HEK293T (cell line): ENCODE measurements around the gene ZNF48.

Source experiments
- ELF4 ChIP-seq: fragments of 450-650 bp; IDR thresholded peaks from 2 replicates; pipeline ENCODE4 v1.6.1; 2017; ENCODE audit warnings: antibody characterized with exemption
- FOXA1 ChIP-seq: fragments of 450-650 bp; IDR thresholded peaks from 2 replicates; pipeline ENCODE4 v1.6.1; 2016; ENCODE audit warnings: mild to moderate bottlenecking
- HDGF ChIP-seq: fragments of 450-650 bp; IDR thresholded peaks from 2 replicates; pipeline ENCODE4 v1.6.1; 2017; ENCODE audit warnings: antibody characterized with exemption, borderline replicate concordance
- TARDBP ChIP-seq: fragments of 450-650 bp; IDR thresholded peaks from 2 replicates; pipeline ENCODE4 v1.6.1; 2016
- TF ChIP-seq, protein P1 (sequence below): fragments of 450-650 bp; IDR thresholded peaks from 2 replicates; pipeline ENCODE4 v1.6.1; 2016

DNA sequence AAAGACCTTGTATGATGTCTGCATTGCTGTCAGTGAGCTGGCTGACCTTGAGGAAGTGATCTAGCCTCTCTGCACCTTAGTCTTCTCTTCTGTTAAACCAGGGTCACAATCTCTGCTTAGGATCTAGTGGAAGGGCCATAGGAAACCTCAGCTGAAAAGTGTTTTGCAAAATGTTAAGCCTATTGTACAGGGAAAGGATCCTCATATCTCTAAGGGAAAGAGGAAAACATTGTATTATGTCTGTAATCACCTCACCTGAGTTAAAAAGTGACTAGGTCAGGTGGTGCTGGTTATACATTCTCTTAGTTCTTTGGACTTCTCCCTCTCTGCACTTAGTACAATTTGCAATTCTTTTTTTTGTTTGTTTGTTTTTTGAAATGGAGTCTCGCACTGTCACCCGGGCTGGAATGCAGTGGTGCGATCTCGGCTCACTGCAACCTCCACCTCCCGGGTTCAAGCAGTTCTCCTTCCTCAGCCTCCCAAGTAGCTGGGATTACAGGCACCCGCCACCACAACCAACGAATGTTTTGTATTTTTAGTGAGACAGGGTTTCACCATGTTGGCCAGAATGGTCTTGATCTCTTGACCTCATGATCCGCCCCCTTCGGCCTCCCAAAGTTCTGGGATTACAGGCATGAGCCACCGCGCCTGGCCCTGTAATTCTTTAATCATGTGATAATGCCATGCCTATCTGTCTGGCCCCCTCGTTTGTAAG is 52.4 kb downstream of the ZNF48 start:
- TF ChIP-seq FOXA1: no peak
- TF ChIP-seq, protein P1, sequence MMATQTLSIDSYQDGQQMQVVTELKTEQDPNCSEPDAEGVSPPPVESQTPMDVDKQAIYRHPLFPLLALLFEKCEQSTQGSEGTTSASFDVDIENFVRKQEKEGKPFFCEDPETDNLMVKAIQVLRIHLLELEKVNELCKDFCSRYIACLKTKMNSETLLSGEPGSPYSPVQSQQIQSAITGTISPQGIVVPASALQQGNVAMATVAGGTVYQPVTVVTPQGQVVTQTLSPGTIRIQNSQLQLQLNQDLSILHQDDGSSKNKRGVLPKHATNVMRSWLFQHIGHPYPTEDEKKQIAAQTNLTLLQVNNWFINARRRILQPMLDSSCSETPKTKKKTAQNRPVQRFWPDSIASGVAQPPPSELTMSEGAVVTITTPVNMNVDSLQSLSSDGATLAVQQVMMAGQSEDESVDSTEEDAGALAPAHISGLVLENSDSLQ: no peak
- no peak for TF ChIP-seq HDGF
- TF ChIP-seq ELF4: no peak
- TF ChIP-seq TARDBP: no peak
